Activated CD8-positive, alpha-beta memory T cell treated with anti-CD3 and anti-CD28 coated beads for 36 hours (primary cell): ENCODE results near the gene CEACAM21. TPM values are rescaled to one million over a fixed set of nuclear protein-coding genes. Genes with fewer than 3 reads are reported as not detected.
"Not testable (repeated sequence)": the region's sequence is repeated elsewhere in the genome, so short reads cannot be mapped to it uniquely, and the experiment has no call there.

Experiments
- CTCF ChIA-PET: fragments of 350-600 bp; sonication (Branson Sonifier 250); formaldehyde crosslinking; loops from one replicate; lab custom pipeline; 2021; ENCODE audit warnings: antibody characterized with exemption; lab: Charles Lee
- POLR2A ChIA-PET: fragments of 350-600 bp; sonication (Branson Sonifier 250); formaldehyde crosslinking; loops from one replicate; lab custom pipeline; 2021; ENCODE audit warnings: antibody characterized with exemption; lab: Charles Lee
- total RNA-seq, 2 experiments: library from RNA; stranded (reverse); gene quantifications; one replicate each; pipeline ENCODE4 v1.2.3, GENCODE V29; 2021

CEACAM21 gene
- total RNA-seq, 2 experiments from 2014 or later: 41.9 to 43.8 TPM

- ChIA-PET CTCF (interaction anchor here (0.6 to 2.7 kb wide), 20 partner anchors 8 to 216 kb away, joined by 3 to 20 read pairs (median 4); partner anchors contain the start of gene DMAC2), POLR2A (interaction anchor here (1.1 kb wide), 1 partner anchor 121 kb away, joined by 3 read pairs; no protein-coding TSS in a partner anchor)
Observed at GRCh38 chr19:41569481-41570150, 6.3 kb upstream of the CEACAM21 start.

GRCh38 chr19:41570179-41570578, 5.8 kb upstream of the CEACAM21 start:
- ChIA-PET CTCF (interaction anchor here (0.6 to 2.7 kb wide), 19 partner anchors 8 to 235 kb away, joined by 3 to 20 read pairs (median 4); no protein-coding TSS in a partner anchor), POLR2A (no interaction called here)

- ChIA-PET CTCF (interaction anchor here (0.6 to 2.7 kb wide), 21 partner anchors 9 to 236 kb away, joined by 3 to 20 read pairs (median 4); no protein-coding TSS in a partner anchor), POLR2A (no interaction called here)
Observed at GRCh38 chr19:41570639-41571112, 5.3 kb upstream of the CEACAM21 start.

DNA sequence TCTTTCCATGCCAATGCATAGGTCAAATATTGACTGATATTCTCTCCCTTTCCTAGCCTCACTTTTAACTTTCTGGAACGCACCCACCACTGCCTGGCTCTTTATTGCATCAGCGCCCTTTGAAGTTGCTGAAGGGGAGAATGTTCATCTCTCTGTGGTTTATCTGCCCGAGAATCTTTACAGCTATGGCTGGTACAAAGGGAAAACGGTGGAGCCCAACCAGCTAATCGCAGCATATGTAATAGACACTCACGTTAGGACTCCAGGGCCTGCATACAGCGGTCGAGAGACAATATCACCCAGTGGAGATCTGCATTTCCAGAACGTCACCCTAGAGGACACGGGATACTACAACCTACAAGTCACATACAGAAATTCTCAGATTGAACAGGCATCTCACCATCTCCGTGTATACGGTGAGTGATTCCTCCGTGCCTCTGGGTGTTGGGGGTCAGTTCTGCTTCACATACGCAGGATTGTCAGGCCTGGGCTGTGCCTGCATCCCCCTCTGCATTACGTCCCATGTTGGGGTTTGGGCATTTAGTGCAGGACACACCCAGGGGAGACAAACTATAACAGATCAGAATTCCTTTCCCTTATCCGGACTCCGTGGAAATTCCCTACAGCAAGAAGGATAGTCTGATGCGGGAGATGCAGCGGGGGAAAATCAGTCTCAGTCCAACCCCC, 1.3 kb downstream of the CEACAM21 start:
- CTCF ChIA-PET: interaction anchor here (0.7 to 1.2 kb wide), 3 partner anchors 12 to 47 kb away, joined by 3 read pairs; no protein-coding TSS in a partner anchor
- POLR2A ChIA-PET: no interaction called here

DNA sequence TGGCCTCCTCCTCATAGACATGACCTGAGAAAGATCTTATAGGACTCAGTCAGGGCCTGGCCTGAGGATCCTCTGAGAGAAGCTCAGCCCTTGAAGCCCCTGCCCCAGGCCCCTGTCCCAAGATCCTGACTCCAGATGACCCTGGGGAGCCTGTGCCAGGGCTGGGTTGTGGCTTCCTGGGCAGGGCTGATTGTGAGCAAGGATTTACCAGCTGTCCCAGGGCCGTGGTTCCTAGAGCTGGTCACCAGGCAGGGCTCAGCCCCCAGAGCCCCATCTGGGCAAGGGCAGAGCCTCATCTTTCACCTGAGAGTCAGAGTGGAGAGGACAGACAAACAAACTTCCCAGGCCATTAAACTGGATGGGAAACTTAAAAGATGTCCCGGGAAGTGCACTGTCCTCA, 1.9 kb downstream of the CEACAM21 start:
- CTCF ChIA-PET: interaction anchor here (1.2 kb wide), 1 partner anchor 17 kb away, joined by 3 read pairs; no protein-coding TSS in a partner anchor
- POLR2A ChIA-PET: no interaction called here

DNA sequence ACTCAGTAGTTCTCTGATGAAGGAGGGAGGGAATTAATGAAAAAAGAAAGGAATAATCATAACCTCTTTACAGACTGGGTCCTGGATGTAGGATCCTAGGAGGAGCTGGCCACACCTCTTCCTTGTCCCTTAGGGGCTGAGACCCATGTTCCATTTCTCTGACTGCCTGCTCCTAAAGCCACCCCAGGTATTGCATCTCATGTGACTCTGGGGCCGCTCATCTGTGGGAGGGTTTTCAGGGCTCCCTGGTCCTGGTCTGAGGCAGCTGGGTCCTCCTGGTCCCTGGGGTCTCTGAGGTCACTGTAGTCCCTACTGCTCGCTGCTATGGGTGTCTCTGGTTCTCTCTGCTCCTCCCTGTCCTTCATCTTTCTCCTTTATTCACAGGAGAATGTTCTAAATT, 2.9 kb downstream of the CEACAM21 start:
- CTCF ChIA-PET: no interaction called here
- POLR2A ChIA-PET: no interaction called here

GRCh38 chr19:41581068-41581467, 5.1 kb downstream of the CEACAM21 start:
- CTCF ChIA-PET, POLR2A ChIA-PET: not testable (repeated sequence)

DNA sequence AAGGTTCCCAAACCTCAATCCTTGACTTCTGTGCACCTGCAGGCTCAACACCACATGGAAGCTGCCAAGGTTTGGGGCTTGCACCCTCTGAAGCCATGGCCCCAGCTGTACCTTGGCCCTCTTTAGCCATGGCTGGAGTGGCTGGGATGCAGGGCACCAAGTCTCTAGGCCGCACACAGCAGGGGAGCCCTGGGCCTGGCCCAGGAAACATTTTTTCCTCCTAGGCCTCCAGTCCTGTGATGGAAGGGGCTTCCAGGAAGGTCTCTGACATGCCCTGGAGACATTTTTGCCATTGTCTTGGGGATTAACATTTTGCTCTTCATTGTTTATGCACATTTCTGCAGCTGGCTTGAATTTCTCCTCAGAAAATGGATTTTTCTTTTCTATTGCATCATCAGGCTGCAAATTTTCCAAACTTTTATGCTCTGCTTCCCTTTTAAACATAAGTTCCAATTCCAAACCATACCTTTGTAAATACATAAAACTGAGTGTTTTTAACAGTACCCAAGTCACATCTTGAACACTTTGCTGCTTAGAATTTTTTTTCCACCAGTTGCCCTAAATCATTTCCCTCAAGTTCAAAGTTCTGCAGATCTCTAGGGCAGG, 6.7 kb downstream of the CEACAM21 start:
- POLR2A ChIA-PET: not testable (repeated sequence)
- CTCF ChIA-PET: interaction anchor here (1.0 kb wide), 1 partner anchor 134 kb away, joined by 3 read pairs; no protein-coding TSS in a partner anchor

DNA sequence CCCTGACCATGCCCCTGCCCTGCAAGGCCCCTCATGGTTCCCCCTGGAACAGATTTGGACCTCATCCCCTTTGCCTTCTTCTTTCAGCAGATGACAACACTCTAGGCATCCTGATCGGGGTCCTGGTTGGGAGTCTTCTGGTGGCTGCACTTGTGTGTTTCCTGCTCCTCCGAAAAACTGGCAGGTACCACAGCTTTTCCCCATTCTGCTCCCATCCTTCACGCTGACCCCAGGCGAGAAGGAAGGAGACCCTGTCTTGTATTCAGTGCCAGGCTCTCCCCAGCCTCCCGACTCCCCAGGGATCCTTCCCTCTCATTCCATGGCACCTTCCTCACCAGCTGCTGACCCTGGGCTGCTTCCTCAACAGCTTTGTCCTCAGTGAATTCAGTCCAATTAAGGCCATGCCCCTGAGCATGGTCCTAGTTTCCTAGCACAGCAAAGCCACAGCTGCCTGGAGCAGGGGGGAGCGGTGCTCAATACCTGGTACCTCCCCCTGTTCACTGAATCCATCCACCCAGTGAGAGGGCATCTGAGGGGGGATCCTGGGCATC, 8.4 kb downstream of the CEACAM21 start:
- ChIA-PET POLR2A (no interaction called here), CTCF (interaction anchor here (1.2 to 1.8 kb wide), 2 partner anchors 14 to 21 kb away, joined by 4 read pairs; no protein-coding TSS in a partner anchor)

- POLR2A ChIA-PET: no interaction called here
Observed at GRCh38 chr19:41584931-41585330, 9.0 kb downstream of the CEACAM21 start.

DNA sequence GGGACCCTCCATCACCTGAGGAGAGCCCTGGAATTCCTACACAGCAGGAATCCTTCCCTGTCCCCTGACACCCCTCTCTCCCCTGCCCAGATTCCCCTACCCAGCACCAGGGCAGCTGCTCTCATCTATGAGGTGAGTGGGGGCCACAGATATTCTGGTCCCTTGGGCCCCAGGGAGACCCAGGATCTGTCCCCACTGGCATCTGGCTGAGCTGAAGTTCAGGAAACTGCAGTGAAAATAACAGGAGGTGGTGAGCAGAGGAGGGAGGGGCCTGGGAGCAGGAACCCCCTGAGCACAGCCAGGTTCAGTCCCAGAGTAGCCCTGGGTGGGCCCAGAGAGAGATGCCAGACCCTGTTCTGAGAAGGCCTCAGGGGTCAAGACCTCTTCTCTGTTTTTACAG, 10.1 kb downstream of the CEACAM21 start:
- ChIA-PET CTCF (interaction anchor here (1.3 kb wide), 1 partner anchor 10 kb away, joined by 4 read pairs; no protein-coding TSS in a partner anchor), POLR2A (no interaction called here)

More at GRCh38 chr19:41584931-41585330, 9.0 kb downstream of the CEACAM21 start:
- CTCF ChIA-PET: interaction anchor here (1.3 to 1.8 kb wide), 2 partner anchors 12 to 21 kb away, joined by 4 read pairs; no protein-coding TSS in a partner anchor

- CTCF ChIA-PET: no interaction called here
- POLR2A ChIA-PET: interaction anchor here (0.5 kb wide), 1 partner anchor 141 kb away, joined by 5 read pairs; no protein-coding TSS in a partner anchor
Observed at GRCh38 chr19:41587101-41587837, 11.3 kb downstream of the CEACAM21 start.

GRCh38 chr19:41587838-41588210, 11.9 kb downstream of the CEACAM21 start:
- CTCF ChIA-PET: no interaction called here
- POLR2A ChIA-PET: no interaction called here

GRCh38 chr19:41588497-41589209, 12.7 kb downstream of the CEACAM21 start:
- POLR2A ChIA-PET: no interaction called here
- CTCF ChIA-PET: no interaction called here

DNA sequence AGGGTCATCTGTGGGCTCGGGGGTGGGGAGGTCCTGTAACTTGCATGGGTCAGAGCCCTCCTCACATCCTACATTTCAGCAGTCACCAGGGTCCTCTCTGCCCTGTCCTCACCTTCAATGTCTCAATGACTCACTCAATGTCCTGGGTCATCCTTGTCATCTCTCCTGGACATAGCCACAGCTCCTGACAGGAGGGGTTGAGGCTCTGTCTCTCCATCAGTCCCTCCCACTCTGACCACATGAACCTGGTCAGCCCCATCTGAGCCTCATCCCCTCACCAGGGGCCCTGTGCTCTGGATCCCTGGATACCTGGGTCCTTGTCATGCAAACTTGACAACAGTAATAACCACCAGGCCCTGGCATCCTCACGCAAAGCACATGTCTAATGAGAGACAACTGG, 13.4 kb downstream of the CEACAM21 start:
- CTCF ChIA-PET: interaction anchor here (0.6 kb wide), 1 partner anchor 482 kb away, joined by 3 read pairs; no protein-coding TSS in a partner anchor
- POLR2A ChIA-PET: no interaction called here

DNA sequence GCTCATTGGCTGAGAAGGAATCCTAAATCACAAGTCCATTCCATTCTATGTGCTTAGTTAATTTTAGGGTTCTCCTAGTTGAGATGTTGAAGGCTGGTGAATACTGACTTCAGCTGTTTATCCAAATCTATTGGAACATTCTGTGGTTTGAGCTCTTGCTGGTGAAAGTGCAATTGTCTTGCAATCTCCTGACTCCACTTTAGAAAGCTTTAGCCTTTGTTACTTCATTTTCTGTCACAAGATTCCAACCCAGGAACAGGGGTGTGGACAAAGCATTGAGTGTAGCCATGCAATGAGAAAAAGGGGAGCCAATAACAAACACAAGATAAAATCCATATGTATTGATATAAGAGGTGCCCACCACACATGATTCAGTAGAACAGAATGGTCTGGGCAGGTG, 15.0 kb downstream of the CEACAM21 start:
- ChIA-PET POLR2A (no interaction called here), CTCF (interaction anchor here (0.9 to 1.4 kb wide), 2 partner anchors 28 to 53 kb away, joined by 3 to 4 read pairs; no protein-coding TSS in a partner anchor)

GRCh38 chr19:41591951-41592562, 16.1 kb downstream of the CEACAM21 start:
- POLR2A ChIA-PET: no interaction called here
- CTCF ChIA-PET: interaction anchor here (0.6 to 4.8 kb wide), 3 partner anchors 23 to 194 kb away, joined by 3 to 19 read pairs (median 4); no protein-coding TSS in a partner anchor
